Osteocyte (in vitro differentiated cells): ENCODE results near the gene PSMG4. TPM values are rescaled to one million over a fixed set of nuclear protein-coding genes. Genes with fewer than 3 reads are reported as not detected.

Experiments used
- DNase-seq: peaks from one replicate; pipeline ENCODE4 v3.0.0; 2021; ENCODE audit warnings: mixed read lengths; ENCODE audit not compliant: unreplicated experiment; ENCODE audit errors: extremely low spot score
- H3K27ac Mint-ChIP-seq: one replicate; pipeline ENCODE4 v1.8.0; 2021; ENCODE audit warnings: mild to moderate bottlenecking, mixed read lengths; ENCODE audit not compliant: unreplicated experiment
- H3K27me3 Mint-ChIP-seq: one replicate; pipeline ENCODE4 v1.8.0; 2021; ENCODE audit warnings: mixed read lengths; ENCODE audit not compliant: unreplicated experiment
- H3K36me3 Mint-ChIP-seq: one replicate; pipeline ENCODE4 v1.8.0; 2021; ENCODE audit warnings: mixed read lengths; ENCODE audit not compliant: unreplicated experiment
- H3K4me1 Mint-ChIP-seq: one replicate; pipeline ENCODE4 v1.8.0; 2021; ENCODE audit warnings: mixed read lengths; ENCODE audit not compliant: unreplicated experiment
- H3K4me3 Mint-ChIP-seq: one replicate; pipeline ENCODE4 v1.8.0; 2021; ENCODE audit warnings: mild to moderate bottlenecking, moderate library complexity, mixed read lengths; ENCODE audit not compliant: unreplicated experiment
- H3K9me3 Mint-ChIP-seq: one replicate; pipeline ENCODE4 v1.8.0; 2021; ENCODE audit warnings: mixed read lengths; ENCODE audit not compliant: unreplicated experiment
- CTCF ChIP-seq: fragments of 200-600 bp; sonication (generic); IDR thresholded peaks from 2 replicates; pipeline ENCODE4 v1.5.0; 2021; ENCODE audit warnings: antibody characterized with exemption, mild to moderate bottlenecking, moderate library complexity
- total RNA-seq: library from RNA; stranded (reverse); gene quantifications from 2 replicates; pipeline ENCODE4 v1.2.1, GENCODE V29; 2021

PSMG4 gene
- total RNA-seq, 1 donor from 2014 or later = 22.0 TPM

GRCh38 chr6:3297006-3297405 is 38.3 kb downstream of the PSMG4 start:
- no peak overlapping the region for H3K4me3 Mint-ChIP-seq
- H3K27me3 Mint-ChIP-seq = no peaks in the 10 kb centered on the region
- H3K4me1 Mint-ChIP-seq = peaks cover 9% of the 10 kb centered on the region
- peaks cover 7% of the 10 kb centered on the region for H3K36me3 Mint-ChIP-seq
- DNase-seq = no peak
- peaks cover 1% of the 10 kb centered on the region for H3K9me3 Mint-ChIP-seq
- no peak for TF ChIP-seq CTCF
- H3K27ac Mint-ChIP-seq = no peak overlapping the region

- no peak for TF ChIP-seq CTCF
- Mint-ChIP-seq H3K27ac (no peak overlapping the region), H3K27me3 (no peaks in the 10 kb centered on the region), H3K36me3 (peaks cover 12% of the 10 kb centered on the region), H3K4me3 (no peak overlapping the region), H3K4me1 (peaks cover 9% of the 10 kb centered on the region), H3K9me3 (peaks cover 10% of the 10 kb centered on the region)
- no peak for DNase-seq
Measured at GRCh38 chr6:3297909-3298308, 39.2 kb downstream of the PSMG4 start.

DNA sequence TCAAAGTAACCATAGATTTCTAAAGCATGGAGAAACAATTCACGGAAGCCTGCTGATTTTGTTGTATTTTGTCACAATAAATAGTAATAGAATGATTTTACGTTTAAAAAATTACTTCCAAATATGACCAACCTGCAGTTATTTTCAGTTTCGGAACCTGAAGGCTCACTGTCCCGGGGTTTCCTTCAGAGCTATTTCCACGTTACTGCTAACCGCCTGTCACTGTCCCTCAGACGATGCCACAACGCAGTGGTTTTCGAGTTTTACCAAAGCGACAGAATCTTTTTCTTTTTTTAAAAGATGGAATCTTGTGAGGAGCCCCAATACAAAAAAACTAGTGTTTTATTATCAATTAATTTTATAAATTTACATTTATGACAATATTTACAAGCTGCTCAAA is 40.5 kb downstream of the PSMG4 start:
- Mint-ChIP-seq H3K4me1 (peaks cover 4% of the 10 kb centered on the region), H3K4me3 (no peak overlapping the region), H3K27ac (no peak overlapping the region), H3K9me3 (peaks cover 16% of the 10 kb centered on the region), H3K27me3 (no peaks in the 10 kb centered on the region), H3K36me3 (peaks cover 13% of the 10 kb centered on the region)
- no peak for TF ChIP-seq CTCF
- DNase-seq = no peak

GRCh38 chr6:3301506-3301905 is 42.8 kb downstream of the PSMG4 start:
- Mint-ChIP-seq H3K27me3 (no peaks in the 10 kb centered on the region), H3K27ac (no peak overlapping the region), H3K4me1 (peaks cover 4% of the 10 kb centered on the region), H3K4me3 (no peak overlapping the region), H3K36me3 (peaks cover 17% of the 10 kb centered on the region), H3K9me3 (peaks cover 23% of the 10 kb centered on the region)
- TF ChIP-seq CTCF = no peak
- no peak for DNase-seq

DNA sequence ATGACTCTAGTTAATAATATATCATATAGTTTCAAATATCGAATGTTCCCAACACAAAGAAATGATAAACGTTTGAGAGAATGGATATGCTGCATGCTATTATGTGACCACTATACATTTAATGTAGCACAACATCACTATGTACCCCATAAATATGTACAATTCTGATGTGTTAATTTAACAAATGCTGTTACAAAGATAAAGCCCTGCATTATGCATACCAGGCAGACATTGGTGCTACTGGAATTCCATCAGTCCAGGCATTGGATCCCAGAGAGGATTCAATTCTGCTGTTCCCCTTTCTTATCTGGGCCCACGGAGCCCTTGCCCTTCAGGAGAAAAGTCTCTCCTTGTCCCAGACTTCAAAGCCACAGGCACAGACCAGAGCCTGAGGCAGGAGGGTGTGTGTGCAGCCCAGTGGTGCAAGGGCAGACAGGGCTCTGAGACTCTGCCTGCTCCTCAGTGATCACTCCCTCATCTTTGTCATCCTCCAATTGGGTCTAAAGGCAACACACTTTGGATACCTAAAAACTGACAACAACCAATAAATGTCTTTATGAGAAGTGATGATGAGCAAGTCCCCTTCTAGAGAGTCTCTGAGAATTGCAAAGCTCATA is 45.2 kb downstream of the PSMG4 start:
- Mint-ChIP-seq H3K27me3 (no peaks in the 10 kb centered on the region), H3K4me1 (no peaks in the 10 kb centered on the region), H3K9me3 (peaks cover 23% of the 10 kb centered on the region), H3K36me3 (peaks cover 17% of the 10 kb centered on the region), H3K27ac (no peak overlapping the region), H3K4me3 (no peak overlapping the region)
- no peak for TF ChIP-seq CTCF
- no peak for DNase-seq
